GM18870 (cell line): ENCODE measurements around the gene ADH4.
"Not testable (repeated sequence)": the region's sequence is repeated elsewhere in the genome, so short reads cannot be mapped to it uniquely, and the experiment has no call there.

Source experiments
- ATAC-seq: cut with Tn5 transposase; IDR thresholded peaks from one replicate; pipeline ENCODE4 v1.9.1; 2021; ENCODE audit warnings: moderate library complexity; ENCODE audit not compliant: unreplicated experiment

The ADH4 gene

GRCh38 chr4:99144070-99144469 is at the start of gene ADH4:
TSS of gene ADH4 (minus strand) at chr4:99144297. CDS start at chr4:99144222, 75 bp downstream.
- ATAC-seq = no peak

GRCh38 chr4:99190336-99190735 is 46.2 kb upstream of the ADH4 start:
- no peak for ATAC-seq

GRCh38 chr4:99189900-99190299 is 45.8 kb upstream of the ADH4 start:
- not testable (repeated sequence) for ATAC-seq

- ATAC-seq = no peak
These were observed 41.9 kb upstream of the ADH4 start for GRCh38 chr4:99186029-99186428.

GRCh38 chr4:99185581-99185980 is 41.5 kb upstream of the ADH4 start:
- no peak for ATAC-seq

- no peak for ATAC-seq
These were observed 36.4 kb upstream of the ADH4 start for GRCh38 chr4:99180382-99181070.

GRCh38 chr4:99179626-99180025 is 35.5 kb upstream of the ADH4 start:
- ATAC-seq = no peak

GRCh38 chr4:99179178-99179577 is 35.1 kb upstream of the ADH4 start:
- no peak for ATAC-seq

- ATAC-seq = no peak
These were observed 22.4 kb upstream of the ADH4 start for GRCh38 chr4:99166544-99166943.

- no peak for ATAC-seq
These were observed 21.9 kb upstream of the ADH4 start for GRCh38 chr4:99165978-99166377.

- ATAC-seq = no peak
These were observed 17.4 kb upstream of the ADH4 start for GRCh38 chr4:99161373-99162099.

GRCh38 chr4:99159699-99160098 is 15.6 kb upstream of the ADH4 start:
- ATAC-seq = no peak

- ATAC-seq = no peak
These were observed 13.4 kb upstream of the ADH4 start for GRCh38 chr4:99157478-99157935.

- no peak for ATAC-seq
These were observed 12.9 kb upstream of the ADH4 start for GRCh38 chr4:99156992-99157391.

GRCh38 chr4:99154658-99155342 is 10.7 kb upstream of the ADH4 start:
- no peak for ATAC-seq

- ATAC-seq = no peak
These were observed 7.9 kb upstream of the ADH4 start for GRCh38 chr4:99151995-99152394.

GRCh38 chr4:99151452-99151851 is 7.4 kb upstream of the ADH4 start:
- no peak for ATAC-seq

- ATAC-seq = no peak
These were observed 5.4 kb upstream of the ADH4 start for GRCh38 chr4:99149426-99150019.

- no peak for ATAC-seq
These were observed 4.5 kb upstream of the ADH4 start for GRCh38 chr4:99148550-99148949.

- ATAC-seq = no peak
These were observed 490 bp upstream of the ADH4 start for GRCh38 chr4:99144587-99144986.

- ATAC-seq = no peak
These were observed 7.8 kb downstream of the ADH4 start for GRCh38 chr4:99136329-99136728.
